Neural crest cell (in vitro differentiated cells): Measurements from ENCODE around the gene TMEM201. TPM values are rescaled to one million over a fixed set of nuclear protein-coding genes. Genes with fewer than 3 reads are reported as not detected.

Experiments used
- DNase-seq: peaks from one replicate; pipeline ENCODE4 v3.0.0; 2021; ENCODE audit warnings: low read depth, mixed read lengths, low spot score
- H3K27ac Mint-ChIP-seq: one replicate; pipeline ENCODE4 v1.8.0; 2021; ENCODE audit warnings: mild to moderate bottlenecking, mixed read lengths; ENCODE audit not compliant: unreplicated experiment
- H3K27me3 Mint-ChIP-seq: 2 replicates; pipeline ENCODE4 v1.8.0; 2021; ENCODE audit warnings: low read depth, mild to moderate bottlenecking, mixed read lengths
- H3K36me3 Mint-ChIP-seq: 2 replicates; pipeline ENCODE4 v1.8.0; 2021; ENCODE audit warnings: low read depth, mild to moderate bottlenecking, mixed read lengths
- H3K4me1 Mint-ChIP-seq: 2 replicates; pipeline ENCODE4 v1.8.0; 2021; ENCODE audit warnings: mixed read lengths
- H3K4me3 Mint-ChIP-seq: one replicate; pipeline ENCODE4 v1.8.0; 2021; ENCODE audit warnings: mild to moderate bottlenecking, mixed read lengths
- H3K9me3 Mint-ChIP-seq: 2 replicates; pipeline ENCODE4 v1.8.0; 2021; ENCODE audit warnings: mixed read lengths
- CTCF ChIP-seq: fragments of 200-600 bp; sonication (generic); conservative IDR thresholded peaks from 2 replicates; pipeline ENCODE4 v1.5.0; 2021; ENCODE audit warnings: antibody characterized with exemption, mild to moderate bottlenecking
- total RNA-seq: library from RNA; stranded (reverse); gene quantifications from 2 replicates; pipeline ENCODE4 v1.2.1, GENCODE V29; 2021

TMEM201 gene
- total RNA-seq, 1 donor from 2014 or later: 41.4 TPM

- no peak overlapping the region for H3K27ac Mint-ChIP-seq
- H3K9me3 Mint-ChIP-seq: no peaks in the 10 kb centered on the region
- H3K36me3 Mint-ChIP-seq: no peaks in the 10 kb centered on the region
- TF ChIP-seq CTCF: no peak
- H3K4me1 Mint-ChIP-seq: no peaks in the 10 kb centered on the region
- H3K4me3 Mint-ChIP-seq: no peak overlapping the region
- DNase-seq: no peak
- H3K27me3 Mint-ChIP-seq: peaks cover 23% of the 10 kb centered on the region
Measured at GRCh38 chr1:9663257-9663656, 74.5 kb downstream of the TMEM201 start.

Other genes with a start within 250 kb of the TMEM201 start
- gene SLC25A33, start 49.4 kb upstream of the TMEM201 start, total RNA-seq: 13.3 and 13.5 TPM in 2 replicates
- 1.2 and 1.9 TPM in 2 replicates for gene PIK3CD, start 62.8 kb downstream of the TMEM201 start, total RNA-seq
- 133 and 136 TPM in 2 replicates for gene CLSTN1, start 235.1 kb downstream of the TMEM201 start, total RNA-seq